GM18502 (cell line): Measurements from ENCODE around the gene USP24.

Experiments used
- ATAC-seq: cut with Tn5 transposase; IDR thresholded peaks from one replicate; pipeline ENCODE4 v1.9.1; 2021; ENCODE audit warnings: mild to moderate bottlenecking; ENCODE audit not compliant: unreplicated experiment, poor library complexity

The USP24 gene

GRCh38 chr1:55167224-55167871, 47.8 kb downstream of the USP24 start:
- no peak for ATAC-seq

GRCh38 chr1:55164906-55165305, 50.3 kb downstream of the USP24 start:
- ATAC-seq, result no peak

- no peak for ATAC-seq
Measured at GRCh38 chr1:55159571-55159970, 55.6 kb downstream of the USP24 start.

- ATAC-seq, result no peak
Measured at GRCh38 chr1:55156608-55157007, 58.6 kb downstream of the USP24 start.

GRCh38 chr1:55156093-55156492, 59.1 kb downstream of the USP24 start:
- no peak for ATAC-seq

- ATAC-seq, result no peak
Measured at GRCh38 chr1:55155522-55155921, 59.6 kb downstream of the USP24 start.

GRCh38 chr1:55154616-55155015, 60.5 kb downstream of the USP24 start:
- ATAC-seq, result no peak

GRCh38 chr1:55153031-55153430, 62.1 kb downstream of the USP24 start:
- ATAC-seq, result no peak

- peak; percentile 82 for ATAC-seq
Measured at GRCh38 chr1:55150880-55151588, 64.1 kb downstream of the USP24 start.

GRCh38 chr1:55148676-55149075, 66.5 kb downstream of the USP24 start:
- no peak for ATAC-seq

- ATAC-seq, result no peak
Measured at GRCh38 chr1:55147524-55147923, 67.6 kb downstream of the USP24 start.

- no peak for ATAC-seq
Measured at GRCh38 chr1:55146781-55147180, 68.4 kb downstream of the USP24 start.

- no peak for ATAC-seq
Measured at GRCh38 chr1:55144886-55145285, 70.3 kb downstream of the USP24 start.

- no peak for ATAC-seq
Measured at GRCh38 chr1:55143684-55144083, 71.5 kb downstream of the USP24 start.

GRCh38 chr1:55141295-55141893, 73.8 kb downstream of the USP24 start:
- ATAC-seq, result no peak

- ATAC-seq, result peak; percentile 86
Measured at GRCh38 chr1:55140546-55140983, 74.6 kb downstream of the USP24 start.

- ATAC-seq, result no peak
Measured at GRCh38 chr1:55140137-55140536, 75.0 kb downstream of the USP24 start.

- ATAC-seq, result no peak
Measured at GRCh38 chr1:55138823-55139222, 76.3 kb downstream of the USP24 start.

- no peak for ATAC-seq
Measured at GRCh38 chr1:55134152-55134808, 80.9 kb downstream of the USP24 start.

GRCh38 chr1:55131801-55132200, 83.4 kb downstream of the USP24 start:
- ATAC-seq, result no peak

GRCh38 chr1:55131218-55131617, 83.9 kb downstream of the USP24 start:
- ATAC-seq, result no peak
